Left ventricle myocardium inferior (tissue), 1 donor: ENCODE measurements around the gene PNISR. TPM values are rescaled to one million over a fixed set of nuclear protein-coding genes. Genes with fewer than 3 reads are reported as not detected.
"Not testable (repeated sequence)": the region's sequence is repeated elsewhere in the genome, so short reads cannot be mapped to it uniquely, and the experiment has no call there.

Experiments used
- DNase-seq: peaks from one replicate; pipeline ENCODE4 v3.0.0-alpha.2; 2020
- H3K27ac ChIP-seq: fragments of 200-600 bp; replicated peaks from 2 replicates; pipeline ENCODE4 v1.8.0; 2021
- H3K27me3 ChIP-seq: fragments of 200-600 bp; 2 replicates; pipeline ENCODE4 v1.8.0; 2021; ENCODE audit warnings: low read depth
- H3K36me3 ChIP-seq: fragments of 200-600 bp; 2 replicates; pipeline ENCODE4 v1.8.0; 2021
- H3K4me1 ChIP-seq: fragments of 200-600 bp; 2 replicates; pipeline ENCODE4 v1.8.0; 2021
- H3K4me3 ChIP-seq: fragments of 200-600 bp; 2 replicates; pipeline ENCODE4 v1.8.0; 2021; ENCODE audit warnings: mild to moderate bottlenecking, moderate library complexity
- H3K9me3 ChIP-seq: fragments of 200-600 bp; replicated peaks from 2 replicates; pipeline ENCODE4 v1.8.0; 2021
- intact Hi-C: fragments of 100-400 bp; cut with micrococcal nuclease; formaldehyde crosslinking; loops from one replicate; pipeline ENCODE4 v1.11.0; 2022
- long read RNA-seq: library from polyadenylated mRNA; unstranded; transcript quantifications from one replicate; pipeline ENCODE4 v2.0.0, GENCODE V29; 2021
- total RNA-seq: library from RNA; stranded (reverse); fragmentation: NEBNext Ultra II Directional; extraction: Animal tissue kit (Norgen Biotek cat#: 25700); gene quantifications from one replicate; pipeline ENCODE4 v1.2.1, GENCODE V29; 2021
- TF ChIP-seq, protein P1 (sequence below): fragments of 200-600 bp; IDR thresholded peaks from 2 replicates; pipeline ENCODE4 v1.8.0; 2021; ENCODE audit warnings: antibody characterized with exemption, mild to moderate bottlenecking, borderline replicate concordance
- donor health status: DM: no; HTN: yes; CAD: no; lungs with severe emphysema.

PNISR gene, protein sequence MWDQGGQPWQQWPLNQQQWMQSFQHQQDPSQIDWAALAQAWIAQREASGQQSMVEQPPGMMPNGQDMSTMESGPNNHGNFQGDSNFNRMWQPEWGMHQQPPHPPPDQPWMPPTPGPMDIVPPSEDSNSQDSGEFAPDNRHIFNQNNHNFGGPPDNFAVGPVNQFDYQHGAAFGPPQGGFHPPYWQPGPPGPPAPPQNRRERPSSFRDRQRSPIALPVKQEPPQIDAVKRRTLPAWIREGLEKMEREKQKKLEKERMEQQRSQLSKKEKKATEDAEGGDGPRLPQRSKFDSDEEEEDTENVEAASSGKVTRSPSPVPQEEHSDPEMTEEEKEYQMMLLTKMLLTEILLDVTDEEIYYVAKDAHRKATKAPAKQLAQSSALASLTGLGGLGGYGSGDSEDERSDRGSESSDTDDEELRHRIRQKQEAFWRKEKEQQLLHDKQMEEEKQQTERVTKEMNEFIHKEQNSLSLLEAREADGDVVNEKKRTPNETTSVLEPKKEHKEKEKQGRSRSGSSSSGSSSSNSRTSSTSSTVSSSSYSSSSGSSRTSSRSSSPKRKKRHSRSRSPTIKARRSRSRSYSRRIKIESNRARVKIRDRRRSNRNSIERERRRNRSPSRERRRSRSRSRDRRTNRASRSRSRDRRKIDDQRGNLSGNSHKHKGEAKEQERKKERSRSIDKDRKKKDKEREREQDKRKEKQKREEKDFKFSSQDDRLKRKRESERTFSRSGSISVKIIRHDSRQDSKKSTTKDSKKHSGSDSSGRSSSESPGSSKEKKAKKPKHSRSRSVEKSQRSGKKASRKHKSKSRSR
- total RNA-seq, result 52.0 TPM
- long read RNA-seq, full-length matches to known transcripts, result 23 of 72 reads
- long read RNA-seq, partial matches to known transcripts, result 6 of 72 reads
- long read RNA-seq, other reads (novel, unspliced or antisense), result 43 of 72 reads

DNA sequence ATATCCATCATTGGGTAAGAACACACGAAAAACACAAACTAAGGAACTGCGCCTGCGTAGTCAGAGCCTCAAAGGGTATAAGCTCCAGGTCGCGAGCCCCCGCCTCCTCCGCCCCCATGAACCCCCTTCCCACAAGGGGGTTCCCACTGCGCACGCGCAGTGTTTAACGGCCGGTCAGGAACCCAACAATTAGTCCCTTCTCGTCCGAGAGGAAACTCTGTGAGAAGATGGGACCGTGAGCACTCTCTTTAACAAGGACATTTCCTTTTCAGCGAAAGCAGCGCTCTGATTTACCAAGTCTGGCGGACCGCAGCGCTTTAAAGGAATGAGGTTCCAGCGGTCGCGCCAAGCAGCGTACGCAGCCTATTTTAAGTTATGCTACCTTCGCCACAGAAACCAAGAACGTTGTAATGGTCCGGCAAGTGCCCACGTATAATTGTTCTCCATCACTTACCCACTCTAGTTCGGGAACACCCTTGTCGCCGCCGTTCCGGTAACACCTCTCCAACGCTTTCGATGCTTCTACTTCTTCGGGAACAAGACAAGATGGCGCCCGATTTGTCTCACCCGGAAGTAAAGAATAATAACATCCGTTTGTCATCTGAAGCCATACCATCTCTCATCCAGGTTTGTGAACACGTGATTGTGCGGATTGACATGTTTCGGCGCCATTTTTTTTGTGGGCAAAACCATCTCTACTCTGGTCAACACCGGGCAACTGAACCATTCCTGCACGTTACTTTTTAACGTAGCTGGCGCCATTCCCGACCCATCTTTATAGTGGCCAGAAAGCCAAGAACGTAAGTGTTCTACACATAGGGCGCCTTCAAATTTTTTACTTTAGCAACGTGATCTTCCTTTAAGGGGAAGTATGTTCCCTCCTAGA, at the start of gene PNISR:
PNISR (minus strand) TSS at position 548 of the 886 bp plus-strand sequence. CDS start 10,649 bp downstream, outside the sequence.
- peak within 1 kb of the TSS; percentile 90 for H3K4me3 ChIP-seq
- intact Hi-C loops, result no loop called here
- TF ChIP-seq, protein P1, sequence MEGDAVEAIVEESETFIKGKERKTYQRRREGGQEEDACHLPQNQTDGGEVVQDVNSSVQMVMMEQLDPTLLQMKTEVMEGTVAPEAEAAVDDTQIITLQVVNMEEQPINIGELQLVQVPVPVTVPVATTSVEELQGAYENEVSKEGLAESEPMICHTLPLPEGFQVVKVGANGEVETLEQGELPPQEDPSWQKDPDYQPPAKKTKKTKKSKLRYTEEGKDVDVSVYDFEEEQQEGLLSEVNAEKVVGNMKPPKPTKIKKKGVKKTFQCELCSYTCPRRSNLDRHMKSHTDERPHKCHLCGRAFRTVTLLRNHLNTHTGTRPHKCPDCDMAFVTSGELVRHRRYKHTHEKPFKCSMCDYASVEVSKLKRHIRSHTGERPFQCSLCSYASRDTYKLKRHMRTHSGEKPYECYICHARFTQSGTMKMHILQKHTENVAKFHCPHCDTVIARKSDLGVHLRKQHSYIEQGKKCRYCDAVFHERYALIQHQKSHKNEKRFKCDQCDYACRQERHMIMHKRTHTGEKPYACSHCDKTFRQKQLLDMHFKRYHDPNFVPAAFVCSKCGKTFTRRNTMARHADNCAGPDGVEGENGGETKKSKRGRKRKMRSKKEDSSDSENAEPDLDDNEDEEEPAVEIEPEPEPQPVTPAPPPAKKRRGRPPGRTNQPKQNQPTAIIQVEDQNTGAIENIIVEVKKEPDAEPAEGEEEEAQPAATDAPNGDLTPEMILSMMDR, result no peak
- H3K27me3 ChIP-seq, result no peaks in the 10 kb centered on the region
- DNase-seq, result peak; percentile 74
- peaks cover 85% of the 10 kb centered on the region for H3K4me1 ChIP-seq
- no peaks in the 10 kb centered on the region for H3K36me3 ChIP-seq
- H3K27ac ChIP-seq, result peak within 1 kb of the TSS; percentile 96
- no peaks in the 10 kb centered on the region for H3K9me3 ChIP-seq

DNA sequence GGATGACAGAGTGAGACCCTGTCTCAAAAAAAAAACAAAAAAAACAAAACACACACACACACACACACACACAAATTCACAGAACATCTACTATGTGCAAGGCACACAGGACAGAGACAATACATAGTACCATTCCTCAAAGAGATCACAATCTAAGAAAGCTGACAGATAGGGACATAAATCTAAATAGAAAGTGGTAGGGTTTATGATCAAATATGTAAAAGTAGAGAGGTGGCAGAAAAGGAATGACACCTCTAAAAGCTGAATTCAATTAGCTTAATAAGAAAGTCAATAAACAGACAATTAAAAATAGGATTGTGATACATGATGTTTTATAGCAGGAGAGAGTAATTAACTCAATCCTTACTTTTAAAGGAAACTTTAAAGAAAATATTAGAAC, 48.6 kb upstream of the PNISR start:
- no peaks in the 10 kb centered on the region for H3K9me3 ChIP-seq
- H3K36me3 ChIP-seq, result peaks cover 27% of the 10 kb centered on the region
- DNase-seq, result no peak
- H3K4me3 ChIP-seq, result no peak overlapping the region
- no peaks in the 10 kb centered on the region for H3K27me3 ChIP-seq
- TF ChIP-seq, protein P1, result no peak
- H3K4me1 ChIP-seq, result no peaks in the 10 kb centered on the region
- intact Hi-C loops, result no loop called here
- H3K27ac ChIP-seq, result no peak overlapping the region

DNA sequence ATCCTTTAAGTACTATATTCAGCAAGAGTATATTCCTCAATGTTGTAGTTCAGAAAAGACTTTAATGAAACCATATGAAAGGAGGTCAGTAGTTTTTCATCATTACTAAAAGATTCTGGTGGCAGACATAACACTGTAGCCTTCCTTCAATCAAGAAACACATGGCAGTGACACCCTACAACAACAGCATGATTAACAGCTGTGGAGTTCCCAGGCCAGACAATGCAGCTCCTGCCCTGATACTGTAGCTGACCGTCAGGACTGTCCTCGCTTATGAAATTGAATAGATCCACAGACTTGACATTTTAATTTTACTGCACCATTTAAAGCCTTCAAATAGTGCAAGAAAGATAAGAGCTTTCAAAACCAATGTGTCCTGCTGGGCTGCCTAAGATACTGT, 46.5 kb upstream of the PNISR start:
- TF ChIP-seq, protein P1, result no peak
- intact Hi-C loops, result no loop called here

DNA sequence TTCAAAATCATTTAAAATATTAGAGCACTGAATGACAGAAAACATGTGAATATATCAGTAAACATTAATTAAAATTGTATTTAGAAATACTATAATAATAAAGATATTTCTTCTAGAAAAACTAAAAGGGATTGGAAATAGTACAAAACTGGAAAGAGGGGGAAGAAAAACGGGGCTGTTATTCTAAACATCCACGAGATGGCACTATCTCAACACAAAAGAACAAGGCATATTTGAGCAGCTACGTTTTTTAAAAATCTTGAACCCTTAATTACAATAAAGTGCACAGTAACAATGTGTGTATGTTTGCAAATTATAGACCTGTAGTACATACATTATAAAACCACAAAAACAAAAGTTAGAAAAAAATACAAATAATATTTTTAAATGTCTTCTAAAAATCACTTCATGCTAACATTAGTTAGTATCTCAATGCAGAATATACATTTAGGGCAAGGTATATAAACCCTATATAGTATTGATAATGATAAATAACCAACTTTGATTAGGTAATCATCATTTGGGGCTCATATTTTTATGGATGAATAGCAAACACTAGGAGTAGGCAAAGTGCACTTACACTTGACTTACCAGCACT, 42.5 kb upstream of the PNISR start:
- no peak for DNase-seq
- intact Hi-C loops, result loop anchor here (5.0 kb wide), 1 partner anchor 280 kb away; no protein-coding TSS in a partner anchor
- no peak overlapping the region for H3K27ac ChIP-seq
- H3K9me3 ChIP-seq, result no peaks in the 10 kb centered on the region
- H3K4me3 ChIP-seq, result no peak overlapping the region
- peaks cover 11% of the 10 kb centered on the region for H3K36me3 ChIP-seq
- TF ChIP-seq, protein P1, result peak; percentile 72
- H3K27me3 ChIP-seq, result no peaks in the 10 kb centered on the region
- no peaks in the 10 kb centered on the region for H3K4me1 ChIP-seq

More for the DNA sequence above, 46.5 kb upstream of the PNISR start:
- Histone ChIP-seq H3K4me1 (no peaks in the 10 kb centered on the region), H3K4me3 (no peak overlapping the region), H3K27me3 (no peaks in the 10 kb centered on the region), H3K27ac (no peak overlapping the region), H3K9me3 (no peaks in the 10 kb centered on the region), H3K36me3 (peaks cover 22% of the 10 kb centered on the region)
- no peak for DNase-seq

DNA sequence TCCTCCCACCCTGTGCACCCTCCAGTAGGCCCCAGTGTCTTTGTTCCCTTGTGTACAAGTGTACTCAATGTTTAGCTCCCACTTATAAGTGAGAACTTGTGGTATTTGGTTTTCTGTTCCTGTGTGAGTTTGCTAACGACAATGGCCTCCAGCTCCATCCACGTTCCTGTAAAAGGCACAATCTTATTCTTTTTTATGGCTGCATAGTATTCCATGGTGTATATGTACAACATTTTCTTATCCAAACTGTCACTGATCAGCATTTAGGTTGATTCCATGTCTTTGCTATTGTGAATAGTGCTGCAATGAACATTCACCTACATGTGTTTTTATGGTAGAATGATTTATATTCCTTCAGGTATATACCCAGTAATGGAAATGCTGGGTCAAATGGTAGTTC, 34.0 kb upstream of the PNISR start:
- not testable (repeated sequence) for H3K27ac ChIP-seq

More for the DNA sequence above, 34.0 kb upstream of the PNISR start:
- Histone ChIP-seq H3K9me3 (peaks cover 27% of the 10 kb centered on the region), H3K36me3 (peaks cover 18% of the 10 kb centered on the region)
- H3K27me3 ChIP-seq, H3K4me3 ChIP-seq, DNase-seq, intact Hi-C loops, H3K4me1 ChIP-seq: not testable (repeated sequence)
